WTC11 (cell line): Measurements from ENCODE around the gene ST8SIA3. TPM values are rescaled to one million over a fixed set of nuclear protein-coding genes. Genes with fewer than 3 reads are reported as not detected.

ENCODE experiments used
- ATAC-seq: fragments of 200-7000 bp; cut with Tn5 transposase; 2 replicates; pipeline ENCODE4 v1.10.0; 2021; ENCODE audit warnings: mild to moderate bottlenecking, moderate library complexity
- CTCF ChIA-PET: fragments of 300-600 bp; sonication (Branson Sonifier 250); formaldehyde crosslinking; loops from one replicate; lab custom pipeline; 2021; ENCODE audit warnings: antibody characterized with exemption; lab: Charles Lee
- POLR2A ChIA-PET: fragments of 350-600 bp; sonication (Branson Sonifier 250); formaldehyde crosslinking; loops from one replicate; lab custom pipeline; 2021; ENCODE audit warnings: antibody characterized with exemption; lab: Charles Lee
- DNase-seq: peaks from one replicate; pipeline ENCODE4 v3.0.0; 2021; ENCODE audit warnings: low spot score
- H3K27ac Mint-ChIP-seq: 2 replicates; pipeline ENCODE4 v1.8.0; 2021; ENCODE audit warnings: mixed read lengths
- H3K27me3 Mint-ChIP-seq: 2 replicates; pipeline ENCODE4 v1.8.0; 2021; ENCODE audit warnings: low read depth, mild to moderate bottlenecking, moderate library complexity, mixed read lengths
- H3K36me3 Mint-ChIP-seq: 2 replicates; pipeline ENCODE4 v1.8.0; 2021; ENCODE audit warnings: mixed read lengths
- H3K4me1 Mint-ChIP-seq: 2 replicates; pipeline ENCODE4 v1.8.0; 2022; ENCODE audit warnings: mixed read lengths
- H3K4me3 Mint-ChIP-seq: 2 replicates; pipeline ENCODE4 v1.8.0; 2021; ENCODE audit warnings: mild to moderate bottlenecking, moderate library complexity, mixed read lengths
- H3K9me3 Mint-ChIP-seq: 2 replicates; pipeline ENCODE4 v1.8.0; 2021; ENCODE audit warnings: mixed read lengths
- CBFB ChIP-seq: sonication (generic); formaldehyde crosslinking; IDR thresholded peaks from 2 replicates; pipeline ENCODE4 v1.8.1; 2022; ENCODE audit warnings: mild to moderate bottlenecking, low read depth, missing genetic modification reagents
- CDX4 ChIP-seq: fragments of 250-450 bp; sonication (Bioruptor Pico); IDR thresholded peaks from 2 replicates; pipeline ENCODE4 v1.9.0; 2021; ENCODE audit warnings: moderate library complexity, mild to moderate bottlenecking, inconsistent platforms, borderline replicate concordance
- ESRRA ChIP-seq: sonication (generic); formaldehyde crosslinking; IDR thresholded peaks from 2 replicates; pipeline ENCODE4 v1.8.1; 2022; ENCODE audit warnings: mild to moderate bottlenecking, missing genetic modification reagents, borderline replicate concordance
- GTF2I ChIP-seq: fragments of 250-450 bp; sonication (Bioruptor Pico); conservative IDR thresholded peaks from 2 replicates; pipeline ENCODE4 v1.4.0; 2021; ENCODE audit warnings: mild to moderate bottlenecking
- HMGXB4 ChIP-seq: sonication (generic); formaldehyde crosslinking; IDR thresholded peaks from 2 replicates; pipeline ENCODE4 v1.8.1; 2023; ENCODE audit warnings: mild to moderate bottlenecking, moderate library complexity, missing genetic modification reagents
- NFATC4 ChIP-seq: fragments of 250-450 bp; sonication (Bioruptor Pico); IDR thresholded peaks from 2 replicates; pipeline ENCODE4 v1.9.0; 2021; ENCODE audit warnings: mild to moderate bottlenecking
- NR3C1 ChIP-seq: sonication (generic); formaldehyde crosslinking; conservative IDR thresholded peaks from 2 replicates; pipeline ENCODE4 v1.8.1; 2023; ENCODE audit warnings: low read depth, mild to moderate bottlenecking, missing genetic modification reagents
- PRRX2 ChIP-seq: fragments of 250-450 bp; sonication (Bioruptor Pico); IDR thresholded peaks from 2 replicates; pipeline ENCODE4 v1.8.0; 2021; ENCODE audit warnings: mild to moderate bottlenecking
- RELA ChIP-seq: sonication (generic); formaldehyde crosslinking; IDR thresholded peaks from 2 replicates; pipeline ENCODE4 v1.8.1; 2022; ENCODE audit warnings: missing genetic modification reagents, mild to moderate bottlenecking, borderline replicate concordance
- RORB ChIP-seq: fragments of 250-450 bp; sonication (Bioruptor Pico); IDR thresholded peaks from 2 replicates; pipeline ENCODE4 v1.9.0; 2021; ENCODE audit warnings: mild to moderate bottlenecking
- SMAD3 ChIP-seq: sonication (generic); formaldehyde crosslinking; IDR thresholded peaks from 2 replicates; pipeline ENCODE4 v1.8.0; 2022; ENCODE audit warnings: missing genetic modification reagents, mild to moderate bottlenecking, borderline replicate concordance
- SMAD4 ChIP-seq: sonication (generic); formaldehyde crosslinking; IDR thresholded peaks from 2 replicates; pipeline ENCODE4 v1.8.0; 2022; ENCODE audit warnings: mild to moderate bottlenecking, missing genetic modification reagents
- SP1 ChIP-seq: sonication (generic); formaldehyde crosslinking; conservative IDR thresholded peaks from 2 replicates; pipeline ENCODE4 v1.8.1; 2022; ENCODE audit warnings: missing genetic modification reagents
- ZNF263 ChIP-seq: sonication (generic); formaldehyde crosslinking; IDR thresholded peaks from 2 replicates; pipeline ENCODE4 v1.8.1; 2022; ENCODE audit warnings: low read depth, mild to moderate bottlenecking, moderate library complexity, missing genetic modification reagents
- ZNF396 ChIP-seq: fragments of 250-450 bp; sonication (Bioruptor Pico); IDR thresholded peaks from 2 replicates; pipeline ENCODE4 v1.8.0; 2021; ENCODE audit warnings: mild to moderate bottlenecking, moderate library complexity, borderline replicate concordance
- ZNF416 ChIP-seq: fragments of 250-450 bp; sonication (Bioruptor Pico); IDR thresholded peaks from 2 replicates; pipeline ENCODE4 v1.9.0; 2021; ENCODE audit warnings: mild to moderate bottlenecking, inconsistent platforms
- ZNF423 ChIP-seq: fragments of 250-450 bp; sonication (Bioruptor Pico); IDR thresholded peaks from 2 replicates; pipeline ENCODE4 v2.1.2; 2022; ENCODE audit warnings: mild to moderate bottlenecking, moderate library complexity
- ZNF425 ChIP-seq: fragments of 250-450 bp; sonication (Bioruptor Pico); conservative IDR thresholded peaks from 2 replicates; pipeline ENCODE4 v1.9.0; 2021; ENCODE audit warnings: mild to moderate bottlenecking
- total RNA-seq: library from RNA; stranded (reverse); gene quantifications from 3 replicates; pipeline ENCODE4 v1.2.3, GENCODE V29; 2021
- TF ChIP-seq, protein P1 (sequence below): sonication (generic); formaldehyde crosslinking; IDR thresholded peaks from 2 replicates; pipeline ENCODE4 v1.8.1; 2023; ENCODE audit warnings: mild to moderate bottlenecking, missing genetic modification reagents, moderate library complexity
- TF ChIP-seq, protein P2 (sequence below): sonication (generic); formaldehyde crosslinking; conservative IDR thresholded peaks from 2 replicates; pipeline ENCODE4 v1.8.1; 2023; ENCODE audit warnings: mild to moderate bottlenecking, low read depth, missing genetic modification reagents, moderate library complexity
- TF ChIP-seq, protein P3 (sequence below): sonication (generic); formaldehyde crosslinking; IDR thresholded peaks from 2 replicates; pipeline ENCODE4 v1.8.1; 2023; ENCODE audit warnings: mild to moderate bottlenecking, missing genetic modification reagents, moderate library complexity
- TF ChIP-seq, protein P4 (sequence below): sonication (generic); formaldehyde crosslinking; conservative IDR thresholded peaks from 2 replicates; pipeline ENCODE4 v1.8.1; 2022; ENCODE audit warnings: mild to moderate bottlenecking, missing genetic modification reagents
- TF ChIP-seq, protein P5 (sequence below): sonication (generic); formaldehyde crosslinking; IDR thresholded peaks from 2 replicates; pipeline ENCODE4 v1.8.1; 2022; ENCODE audit warnings: missing genetic modification reagents, borderline replicate concordance

Gene ST8SIA3
- total RNA-seq, 1 experiment from 2014 or later: 2.3 TPM

DNA sequence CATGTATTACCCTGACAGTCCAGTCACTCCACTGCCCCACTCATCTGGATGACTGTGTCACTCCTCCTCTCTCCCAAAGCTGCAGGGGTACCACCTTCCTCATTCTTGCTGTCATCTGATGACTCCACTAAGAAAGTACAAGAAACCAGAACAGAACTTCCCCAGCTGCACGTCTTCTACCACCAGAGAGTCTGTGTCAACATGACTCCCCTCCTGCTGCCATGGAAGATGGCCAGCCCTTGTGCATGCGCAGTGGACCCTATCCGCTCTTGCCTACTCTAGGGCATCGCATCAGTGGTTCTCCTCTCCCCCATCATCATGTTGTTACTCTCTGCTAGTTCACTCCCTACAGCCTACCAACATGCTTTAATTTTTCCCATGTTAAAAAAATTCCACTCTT, 14.5 kb upstream of the ST8SIA3 start:
- H3K27me3 Mint-ChIP-seq: no peaks in the 10 kb centered on the region; the same call in none of the 2 replicates
- peaks cover 12% of the 10 kb centered on the region for H3K4me1 Mint-ChIP-seq
- DNase-seq: no peak
- no peaks in the 10 kb centered on the region for H3K9me3 Mint-ChIP-seq
- no peak for ATAC-seq
- TF ChIP-seq GTF2I (CRISPR knock-in tag) (no peak), SMAD4 (CRISPR knock-in tag) (no peak), CDX4 (no peak), RELA (CRISPR knock-in tag) (no peak), SMAD3 (no peak), ZNF263 (CRISPR knock-in tag) (no peak), ZNF416 (CRISPR knock-in tag) (no peak), RORB (no peak), ZNF396 (CRISPR knock-in tag) (no peak), NFATC4 (no peak), ZNF425 (no peak), ESRRA (CRISPR knock-in tag) (no peak)
- TF ChIP-seq, protein P1, sequence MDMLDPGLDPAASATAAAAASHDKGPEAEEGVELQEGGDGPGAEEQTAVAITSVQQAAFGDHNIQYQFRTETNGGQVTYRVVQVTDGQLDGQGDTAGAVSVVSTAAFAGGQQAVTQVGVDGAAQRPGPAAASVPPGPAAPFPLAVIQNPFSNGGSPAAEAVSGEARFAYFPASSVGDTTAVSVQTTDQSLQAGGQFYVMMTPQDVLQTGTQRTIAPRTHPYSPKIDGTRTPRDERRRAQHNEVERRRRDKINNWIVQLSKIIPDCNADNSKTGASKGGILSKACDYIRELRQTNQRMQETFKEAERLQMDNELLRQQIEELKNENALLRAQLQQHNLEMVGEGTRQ: no peak
- TF ChIP-seq, protein P2, sequence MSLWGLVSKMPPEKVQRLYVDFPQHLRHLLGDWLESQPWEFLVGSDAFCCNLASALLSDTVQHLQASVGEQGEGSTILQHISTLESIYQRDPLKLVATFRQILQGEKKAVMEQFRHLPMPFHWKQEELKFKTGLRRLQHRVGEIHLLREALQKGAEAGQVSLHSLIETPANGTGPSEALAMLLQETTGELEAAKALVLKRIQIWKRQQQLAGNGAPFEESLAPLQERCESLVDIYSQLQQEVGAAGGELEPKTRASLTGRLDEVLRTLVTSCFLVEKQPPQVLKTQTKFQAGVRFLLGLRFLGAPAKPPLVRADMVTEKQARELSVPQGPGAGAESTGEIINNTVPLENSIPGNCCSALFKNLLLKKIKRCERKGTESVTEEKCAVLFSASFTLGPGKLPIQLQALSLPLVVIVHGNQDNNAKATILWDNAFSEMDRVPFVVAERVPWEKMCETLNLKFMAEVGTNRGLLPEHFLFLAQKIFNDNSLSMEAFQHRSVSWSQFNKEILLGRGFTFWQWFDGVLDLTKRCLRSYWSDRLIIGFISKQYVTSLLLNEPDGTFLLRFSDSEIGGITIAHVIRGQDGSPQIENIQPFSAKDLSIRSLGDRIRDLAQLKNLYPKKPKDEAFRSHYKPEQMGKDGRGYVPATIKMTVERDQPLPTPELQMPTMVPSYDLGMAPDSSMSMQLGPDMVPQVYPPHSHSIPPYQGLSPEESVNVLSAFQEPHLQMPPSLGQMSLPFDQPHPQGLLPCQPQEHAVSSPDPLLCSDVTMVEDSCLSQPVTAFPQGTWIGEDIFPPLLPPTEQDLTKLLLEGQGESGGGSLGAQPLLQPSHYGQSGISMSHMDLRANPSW (CRISPR knock-in tag): no peak
- TF ChIP-seq, protein P3, sequence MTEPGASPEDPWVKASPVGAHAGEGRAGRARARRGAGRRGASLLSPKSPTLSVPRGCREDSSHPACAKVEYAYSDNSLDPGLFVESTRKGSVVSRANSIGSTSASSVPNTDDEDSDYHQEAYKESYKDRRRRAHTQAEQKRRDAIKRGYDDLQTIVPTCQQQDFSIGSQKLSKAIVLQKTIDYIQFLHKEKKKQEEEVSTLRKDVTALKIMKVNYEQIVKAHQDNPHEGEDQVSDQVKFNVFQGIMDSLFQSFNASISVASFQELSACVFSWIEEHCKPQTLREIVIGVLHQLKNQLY: no peak
- H3K4me3 Mint-ChIP-seq: no peak overlapping the region
- ChIA-PET CTCF (no interaction called here), POLR2A (no interaction called here)
- H3K36me3 Mint-ChIP-seq: no peaks in the 10 kb centered on the region
- no peak overlapping the region for H3K27ac Mint-ChIP-seq

GRCh38 chr18:57343833-57344232, 8.5 kb upstream of the ST8SIA3 start:
- no peak for TF ChIP-seq PRRX2 (CRISPR knock-in tag)
- no peak for TF ChIP-seq ZNF423
- TF ChIP-seq HMGXB4 (CRISPR knock-in tag): no peak
- TF ChIP-seq CBFB (CRISPR knock-in tag): no peak
- no peak for TF ChIP-seq SP1 (CRISPR knock-in tag)
- TF ChIP-seq, protein P4, sequence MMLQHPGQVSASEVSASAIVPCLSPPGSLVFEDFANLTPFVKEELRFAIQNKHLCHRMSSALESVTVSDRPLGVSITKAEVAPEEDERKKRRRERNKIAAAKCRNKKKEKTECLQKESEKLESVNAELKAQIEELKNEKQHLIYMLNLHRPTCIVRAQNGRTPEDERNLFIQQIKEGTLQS (CRISPR knock-in tag): no peak
- TF ChIP-seq, protein P5, sequence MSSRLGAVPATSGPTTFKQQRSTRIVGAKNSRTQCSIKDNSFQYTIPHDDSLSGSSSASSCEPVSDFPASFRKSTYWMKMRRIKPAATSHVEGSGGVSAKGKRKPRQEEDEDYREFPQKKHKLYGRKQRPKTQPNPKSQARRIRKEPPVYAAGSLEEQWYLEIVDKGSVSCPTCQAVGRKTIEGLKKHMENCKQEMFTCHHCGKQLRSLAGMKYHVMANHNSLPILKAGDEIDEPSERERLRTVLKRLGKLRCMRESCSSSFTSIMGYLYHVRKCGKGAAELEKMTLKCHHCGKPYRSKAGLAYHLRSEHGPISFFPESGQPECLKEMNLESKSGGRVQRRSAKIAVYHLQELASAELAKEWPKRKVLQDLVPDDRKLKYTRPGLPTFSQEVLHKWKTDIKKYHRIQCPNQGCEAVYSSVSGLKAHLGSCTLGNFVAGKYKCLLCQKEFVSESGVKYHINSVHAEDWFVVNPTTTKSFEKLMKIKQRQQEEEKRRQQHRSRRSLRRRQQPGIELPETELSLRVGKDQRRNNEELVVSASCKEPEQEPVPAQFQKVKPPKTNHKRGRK (CRISPR knock-in tag): no peak
- TF ChIP-seq NR3C1 (CRISPR knock-in tag): no peak
- TF ChIP-seq, all 79 proteins: peak for 0
- no peaks in the 10 kb centered on the region; the same call in none of the 2 replicates for H3K27me3 Mint-ChIP-seq
- no peaks in the 10 kb centered on the region for H3K9me3 Mint-ChIP-seq
- no peak overlapping the region for H3K4me3 Mint-ChIP-seq
- H3K36me3 Mint-ChIP-seq: no peaks in the 10 kb centered on the region
- CTCF ChIA-PET: no interaction called here
- DNase-seq (no peak), ATAC-seq (no peak)
- no peak overlapping the region for H3K27ac Mint-ChIP-seq
- peaks cover 6% of the 10 kb centered on the region; the same call in 1 of the 2 replicates for H3K4me1 Mint-ChIP-seq
- POLR2A ChIA-PET: no interaction called here
